Stimulated activated CD4-positive, alpha-beta T cell treated with anti-CD3 and anti-CD28 coated beads, Interleukin-12 subunit alpha, Interleukin-12 subunit beta, amount 100 ng/mL, for 4 hours (primary cell): ENCODE results near the gene AGO3.
A peak's percentile ranks its signal among the peaks of the same experiment; 100 is the strongest.
"Not testable (repeated sequence)": the region's sequence is repeated elsewhere in the genome, so short reads cannot be mapped to it uniquely, and the experiment has no call there.

ENCODE experiments used
- DNase-seq: peaks from one replicate; pipeline ENCODE4 v3.0.0-alpha.2; 2020

AGO3 gene

DNA sequence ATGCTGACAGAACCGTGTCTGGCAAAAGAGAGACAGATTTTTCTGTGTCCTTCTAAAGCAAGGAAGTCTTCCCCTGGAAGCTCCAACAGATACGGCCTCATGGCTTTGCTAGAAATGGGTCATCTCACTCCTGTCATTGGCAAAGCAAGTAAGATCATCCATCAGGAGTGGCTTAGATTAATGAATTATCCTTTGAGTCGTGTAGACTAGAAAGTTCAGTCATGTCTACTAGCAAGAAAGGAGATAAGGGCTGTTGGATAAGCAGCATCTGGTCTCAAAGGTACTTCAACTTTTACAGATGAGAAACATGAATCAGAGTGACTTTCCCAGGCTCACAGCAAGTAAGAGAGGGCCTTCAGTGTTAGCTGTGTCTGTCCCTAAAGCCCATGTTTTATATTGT is 3.4 kb upstream of the AGO3 start:
- no peak for DNase-seq

DNA sequence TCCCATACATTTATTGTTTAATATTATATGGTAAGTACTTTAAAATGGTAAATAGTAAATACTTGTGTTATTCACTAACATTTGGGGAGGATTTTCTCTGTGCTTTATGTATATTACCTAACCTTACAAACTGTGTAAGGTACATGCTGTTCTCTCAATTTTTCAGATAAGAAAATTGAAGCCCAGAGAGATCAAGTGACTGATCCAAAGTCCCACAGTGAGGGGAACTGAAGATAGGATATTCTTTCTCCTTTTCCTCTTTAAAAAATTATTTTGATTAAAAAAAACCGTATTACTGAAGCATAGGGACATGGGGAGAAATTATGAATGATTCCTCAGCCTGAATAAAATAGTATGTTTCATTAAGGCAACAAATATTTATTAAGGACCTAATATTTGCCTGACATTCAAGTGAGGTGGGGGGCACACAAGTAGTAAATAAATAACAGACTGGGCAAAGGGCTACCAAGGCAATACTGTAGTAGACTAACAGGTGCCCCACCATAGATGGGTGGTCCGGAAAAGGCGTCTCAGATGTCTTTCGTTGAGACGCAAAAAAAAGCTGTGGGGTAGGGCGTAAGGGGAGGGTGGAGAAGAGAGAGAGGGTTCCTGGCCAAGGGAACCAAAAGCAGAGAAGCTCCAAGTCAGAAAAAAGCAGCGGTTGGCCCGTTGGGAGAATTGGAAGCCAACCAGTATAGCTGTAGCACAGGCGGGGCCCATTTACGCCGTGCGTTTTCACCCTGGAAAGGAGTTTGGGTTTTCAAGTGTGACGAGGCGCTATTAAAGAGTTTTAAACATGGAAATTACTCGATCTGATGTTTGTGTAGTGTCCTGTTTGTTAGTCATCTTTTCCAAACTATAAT is 944 bp upstream of the AGO3 start:
- peak; percentile 31 for DNase-seq

DNA sequence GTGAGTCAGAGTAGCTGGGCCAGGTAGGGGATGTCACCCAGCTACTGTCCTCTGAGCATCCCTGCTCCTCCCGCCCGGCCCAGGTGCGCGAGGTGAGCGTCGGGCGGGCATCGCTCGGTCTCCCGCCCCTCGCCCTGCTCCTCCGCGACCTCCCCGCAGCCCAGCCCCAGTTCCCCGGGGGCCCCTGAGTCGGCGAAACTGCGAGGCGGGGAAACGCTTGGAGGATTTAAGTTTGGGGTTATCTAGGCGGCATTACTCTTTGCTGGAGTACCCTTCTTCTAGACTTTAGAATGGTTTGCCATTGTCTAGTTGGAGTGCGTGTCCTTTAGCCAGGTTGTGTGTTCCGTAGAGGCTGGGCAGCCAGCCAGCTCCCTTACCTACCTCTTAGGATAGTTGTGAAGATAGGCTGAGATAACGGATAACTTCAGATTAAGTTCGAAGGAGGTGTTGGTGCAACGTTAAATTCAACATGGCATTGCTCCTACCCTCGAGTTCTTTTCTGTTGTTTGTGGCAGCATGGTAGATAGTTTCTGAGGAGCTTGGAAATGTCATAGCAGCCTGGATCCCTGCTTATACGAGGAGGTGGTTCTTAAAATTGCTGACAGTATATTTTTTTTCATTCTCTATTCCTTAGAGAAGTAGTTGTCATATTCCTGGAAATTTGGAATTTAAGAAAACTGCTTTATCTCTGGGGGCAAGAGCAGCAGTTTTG is 697 bp downstream of the AGO3 start:
- DNase-seq, result no peak

GRCh38 chr1:35932158-35932636 is 1.3 kb downstream of the AGO3 start:
- DNase-seq, result no peak

GRCh38 chr1:35932941-35933340 is 2.0 kb downstream of the AGO3 start:
- DNase-seq, result no peak

- DNase-seq, result no peak
Measured at GRCh38 chr1:35935442-35936388, 4.8 kb downstream of the AGO3 start.

DNA sequence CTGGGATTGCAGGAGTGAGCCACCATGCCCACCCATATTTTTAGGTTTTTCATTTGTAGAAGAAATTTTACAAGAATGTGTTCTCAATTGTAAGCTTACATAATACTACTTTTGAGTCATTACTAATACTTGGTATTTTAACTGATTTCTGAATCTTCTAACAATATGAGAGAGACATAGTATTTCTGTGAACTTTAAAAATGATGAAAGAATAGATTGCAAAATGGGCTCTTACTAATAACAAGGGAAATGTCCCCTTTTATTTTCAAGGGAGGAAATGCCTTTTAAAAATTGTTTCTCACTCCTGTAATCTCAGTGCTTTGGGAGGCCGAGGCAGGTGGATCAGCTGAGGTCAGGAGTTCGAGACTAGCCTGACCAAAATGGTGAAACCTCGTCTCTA is 5.9 kb downstream of the AGO3 start:
- no peak for DNase-seq

GRCh38 chr1:35939484-35939883 is 8.6 kb downstream of the AGO3 start:
- no peak for DNase-seq

DNA sequence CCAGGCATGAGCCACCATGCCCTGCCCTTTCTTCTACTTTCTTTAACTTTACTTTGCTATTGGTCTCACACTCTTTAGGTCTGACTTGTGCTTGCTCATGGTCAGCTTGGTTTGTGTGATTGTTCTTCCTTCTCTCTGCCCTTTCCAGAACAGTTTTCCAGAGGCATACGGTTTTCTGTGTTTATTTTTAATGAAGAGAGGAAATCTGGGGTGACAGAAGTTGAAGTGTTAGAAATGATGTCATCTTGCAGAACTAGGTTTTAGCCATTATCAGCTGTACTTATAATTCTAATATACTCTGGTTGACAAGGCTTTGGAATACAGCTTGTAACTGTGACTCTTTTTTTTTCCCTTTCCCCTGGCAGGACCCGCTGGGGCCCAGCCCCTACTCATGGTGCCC is 14.4 kb downstream of the AGO3 start:
- DNase-seq, result no peak

GRCh38 chr1:35947547-35947946 is 16.6 kb downstream of the AGO3 start:
- DNase-seq, result no peak

- no peak for DNase-seq
Measured at GRCh38 chr1:35958558-35958957, 27.7 kb downstream of the AGO3 start.

GRCh38 chr1:35959304-35959703 is 28.4 kb downstream of the AGO3 start:
- no peak for DNase-seq

DNA sequence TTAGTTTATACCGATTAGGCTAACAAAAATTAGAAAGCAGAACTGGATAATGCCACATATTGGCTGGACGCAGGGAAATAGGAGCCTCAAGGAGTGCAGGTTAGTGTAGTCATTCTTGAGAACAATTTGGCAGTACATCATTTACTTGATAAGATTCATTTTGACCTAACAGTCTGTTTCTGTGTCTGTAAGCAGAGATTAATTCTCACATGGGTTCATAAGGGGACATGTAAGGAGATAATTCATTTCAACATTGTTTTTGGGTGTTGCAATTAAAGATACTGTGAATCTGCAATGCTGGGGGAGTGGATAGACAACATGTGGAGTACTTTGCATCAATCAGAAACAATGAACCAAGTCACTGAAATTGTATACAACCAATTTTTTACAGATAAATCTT is 32.0 kb downstream of the AGO3 start:
- no peak for DNase-seq

- not testable (repeated sequence) for DNase-seq
Measured at GRCh38 chr1:35964277-35964676, 33.4 kb downstream of the AGO3 start.

GRCh38 chr1:35968396-35968795 is 37.5 kb downstream of the AGO3 start:
- no peak for DNase-seq

- DNase-seq, result no peak
Measured at GRCh38 chr1:35971601-35972000, 40.7 kb downstream of the AGO3 start.

DNA sequence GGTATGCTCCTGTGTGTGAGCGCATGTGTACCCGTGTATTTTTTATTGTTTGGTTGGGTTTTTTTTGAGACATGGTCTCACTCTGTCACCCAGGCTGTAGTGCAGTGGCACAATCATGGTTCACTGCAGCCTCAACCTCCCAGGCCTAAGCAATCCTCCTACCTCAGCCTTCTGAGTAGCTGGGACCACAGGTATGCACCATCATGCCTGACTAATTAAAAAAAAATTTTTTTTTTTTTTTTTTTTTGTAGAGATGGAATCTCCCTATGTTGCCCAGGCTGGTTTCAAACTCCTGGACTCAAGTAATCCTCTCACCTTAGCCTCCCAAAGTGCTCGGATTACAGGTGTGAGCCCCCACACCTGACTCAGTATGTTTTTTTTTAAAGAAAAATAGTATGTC is 41.7 kb downstream of the AGO3 start:
- not testable (repeated sequence) for DNase-seq

DNA sequence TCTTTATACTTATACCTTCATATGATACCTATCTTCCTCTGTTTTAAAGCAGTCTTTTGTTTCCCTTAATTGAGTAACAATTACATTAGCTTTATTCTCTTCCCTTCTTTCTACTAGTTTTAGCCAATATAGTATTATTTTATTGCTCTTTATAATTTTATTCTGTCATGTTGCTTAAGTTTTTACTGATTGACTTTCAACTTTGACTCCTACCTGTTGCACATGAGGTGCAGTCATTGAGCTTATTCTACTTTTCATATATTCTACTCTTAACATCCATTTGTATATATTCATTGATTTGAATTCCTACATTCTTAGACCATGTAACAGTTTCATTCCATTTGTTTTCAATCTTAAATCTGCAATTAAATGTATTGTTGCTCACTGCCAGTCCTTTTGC is 49.2 kb downstream of the AGO3 start:
- no peak for DNase-seq

DNA sequence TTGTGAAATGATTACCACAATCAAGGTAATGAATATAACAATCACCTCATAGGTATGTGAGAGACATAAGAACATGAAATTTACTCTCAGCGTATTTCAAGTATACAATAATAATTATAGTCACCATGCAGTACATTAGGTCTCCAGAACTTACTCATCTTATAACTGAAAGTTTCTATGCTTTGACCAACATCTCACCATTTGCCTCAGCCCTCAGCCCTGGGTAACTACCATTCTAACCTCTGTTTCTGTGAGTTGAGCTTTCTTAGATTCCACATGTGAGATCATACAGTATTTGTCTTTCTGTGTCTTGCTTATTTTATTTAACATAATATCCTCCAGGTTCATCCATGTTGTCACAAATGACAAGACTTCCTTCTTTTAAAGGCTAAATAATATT is 57.3 kb downstream of the AGO3 start:
- no peak for DNase-seq

DNA sequence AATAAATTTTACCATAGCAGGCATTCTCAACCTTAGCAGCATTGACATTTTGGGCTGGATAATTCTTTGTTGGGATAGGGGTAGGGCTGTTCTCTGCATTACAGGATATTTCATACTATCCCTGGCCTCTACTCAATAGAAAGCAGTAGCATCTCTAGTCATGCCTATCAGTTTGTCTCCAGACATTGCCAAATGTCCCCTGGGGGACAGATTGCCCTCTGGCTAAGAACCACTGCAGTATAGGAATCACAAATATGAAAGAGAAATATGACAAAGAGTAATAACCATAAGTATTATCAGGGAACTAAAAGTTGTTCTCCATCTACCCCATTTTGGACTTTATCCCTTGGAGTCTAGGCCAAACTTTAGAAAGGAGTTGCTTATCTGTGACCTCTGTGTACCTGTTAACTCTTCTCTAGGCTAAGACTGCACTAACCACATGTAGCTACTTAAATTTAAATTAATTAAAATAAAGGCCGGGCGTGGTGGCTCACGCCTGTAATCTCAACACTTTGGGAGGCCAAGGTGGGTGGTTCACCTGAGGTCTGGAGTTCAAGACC is 76.1 kb downstream of the AGO3 start:
- DNase-seq, result no peak

GRCh38 chr1:36007741-36008140 is 76.8 kb downstream of the AGO3 start:
- no peak for DNase-seq

DNA sequence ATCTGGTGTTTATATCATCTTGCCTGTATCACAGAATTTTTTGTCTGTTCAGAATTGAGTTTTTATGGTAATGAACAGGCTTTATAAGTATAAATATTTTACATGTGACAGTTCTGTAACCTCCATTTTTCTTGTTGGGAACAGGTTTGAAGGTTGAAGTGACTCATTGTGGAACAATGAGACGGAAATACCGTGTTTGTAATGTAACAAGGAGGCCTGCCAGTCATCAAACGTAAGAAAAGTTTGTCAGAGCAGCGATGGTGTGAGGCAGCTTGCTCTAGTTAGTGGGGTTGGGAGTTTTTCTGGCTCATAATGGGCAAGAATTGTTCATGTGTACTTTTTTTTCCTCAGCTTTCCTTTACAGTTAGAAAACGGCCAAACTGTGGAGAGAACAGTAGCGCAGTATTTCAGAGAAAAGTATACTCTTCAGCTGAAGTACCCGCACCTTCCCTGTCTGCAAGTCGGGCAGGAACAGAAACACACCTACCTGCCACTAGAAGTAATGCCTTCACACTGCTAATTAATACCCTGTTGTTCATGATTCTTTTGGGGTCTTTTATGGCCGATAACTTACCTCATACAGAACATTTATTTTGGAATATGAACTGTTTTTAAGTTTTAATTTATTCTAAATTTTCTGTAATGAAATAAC is 77.8 kb downstream of the AGO3 start:
- DNase-seq, result no peak
